ENCODE data around the gene GRIK3.

GRIK3 gene

DNA sequence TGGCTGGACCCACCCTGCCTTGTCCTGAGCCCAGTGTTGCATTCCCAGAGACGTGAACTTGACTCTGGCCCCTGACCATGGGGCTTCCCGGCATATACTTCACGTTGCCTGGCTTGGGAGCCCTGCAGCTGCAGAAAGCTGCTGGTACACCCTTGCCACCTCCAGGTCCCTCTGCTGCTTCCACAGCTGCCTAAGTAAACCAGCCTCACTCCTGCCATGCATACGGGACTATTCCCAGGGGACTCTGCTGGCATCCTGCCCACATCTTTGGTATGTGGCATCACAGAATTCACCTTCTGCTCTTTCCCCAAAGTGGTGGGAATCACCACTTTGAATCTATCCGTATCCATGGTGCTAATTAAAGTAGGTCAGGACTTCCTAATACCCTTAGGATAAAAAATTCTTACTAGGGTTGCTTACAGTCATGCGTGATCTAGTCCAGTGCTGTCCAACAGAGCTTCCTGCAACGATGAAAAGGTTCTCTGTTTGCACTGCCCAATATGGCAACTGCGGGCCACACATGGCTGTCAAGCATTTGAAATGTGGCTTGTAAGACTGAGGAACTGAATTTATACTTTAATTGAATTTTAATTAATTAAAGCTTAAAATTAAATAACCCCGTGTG is 203.0 kb downstream of the GRIK3 start:
- H3K36me3 ChIP-seq (ENCODE audit: insufficient read depth, low read length): no peaks in the 10 kb centered on the region
- H2AFZ ChIP-seq (ENCODE audit: low read depth, low read length): no peak overlapping the region
- peaks cover 5% of the 10 kb centered on the region for H3K27me3 ChIP-seq (ENCODE audit: insufficient read depth, low read length)
- no peaks in the 10 kb centered on the region for H3K9me3 ChIP-seq (ENCODE audit: low read length)
- no peak overlapping the region for H3K4me3 ChIP-seq (ENCODE audit: low read length)
- H3K4me1 ChIP-seq (ENCODE audit: insufficient read depth, low read length): no peaks in the 10 kb centered on the region

DNA sequence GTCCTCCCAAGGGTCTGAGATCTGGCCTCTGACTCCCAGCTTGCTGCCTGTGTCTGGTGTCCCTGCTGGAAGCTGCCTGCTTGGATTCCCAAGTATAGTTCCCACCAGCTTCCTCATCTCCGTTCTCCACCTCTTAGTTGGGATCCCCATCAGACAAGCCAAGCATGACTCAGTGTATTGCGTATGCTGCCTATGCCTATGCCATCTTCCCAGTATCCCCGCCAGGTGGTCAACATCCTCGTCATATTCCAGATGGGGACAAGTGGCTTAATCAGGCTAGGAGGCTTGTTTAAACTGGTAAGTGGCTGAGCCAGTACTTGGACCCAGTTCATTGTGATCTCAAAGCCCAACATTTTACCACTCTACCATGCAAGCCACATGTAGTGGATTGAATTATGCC is 204.4 kb downstream of the GRIK3 start:
- no peak overlapping the region for H2AFZ ChIP-seq (ENCODE audit: low read depth, low read length)
- no peaks in the 10 kb centered on the region for H3K4me1 ChIP-seq (ENCODE audit: insufficient read depth, low read length)
- no peak overlapping the region for H3K4me3 ChIP-seq (ENCODE audit: low read length)
- H3K36me3 ChIP-seq (ENCODE audit: insufficient read depth, low read length): no peaks in the 10 kb centered on the region
- no peaks in the 10 kb centered on the region for H3K9me3 ChIP-seq (ENCODE audit: low read length)
- peaks cover 5% of the 10 kb centered on the region for H3K27me3 ChIP-seq (ENCODE audit: insufficient read depth, low read length)

DNA sequence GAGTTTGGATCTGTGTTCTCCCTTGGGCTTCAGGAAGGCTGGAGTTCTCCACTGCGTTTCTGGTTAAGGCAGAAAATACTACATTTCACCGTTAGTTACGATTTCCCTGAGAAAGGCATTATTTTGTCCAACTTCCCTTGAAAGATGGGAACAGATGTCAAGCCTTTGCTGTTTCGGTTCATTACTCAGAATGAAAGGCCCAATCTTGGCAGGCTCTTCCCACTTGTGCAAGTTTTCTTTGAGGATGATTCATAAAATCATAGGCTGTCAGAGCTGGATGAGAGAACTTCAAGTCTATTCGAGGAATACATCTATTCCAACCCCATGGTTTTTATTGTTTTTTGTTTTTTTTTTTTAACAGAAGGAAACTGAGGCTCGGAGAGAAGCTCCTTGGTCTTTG is 205.2 kb downstream of the GRIK3 start:
- Histone ChIP-seq H3K36me3 (ENCODE audit: insufficient read depth, low read length) (no peaks in the 10 kb centered on the region), H3K4me1 (ENCODE audit: insufficient read depth, low read length) (no peaks in the 10 kb centered on the region), H3K27me3 (ENCODE audit: insufficient read depth, low read length) (peaks cover 5% of the 10 kb centered on the region), H3K9me3 (ENCODE audit: low read length) (no peaks in the 10 kb centered on the region), H3K4me3 (ENCODE audit: low read length) (no peak overlapping the region), H2AFZ (ENCODE audit: low read depth, low read length) (no peak overlapping the region)

DNA sequence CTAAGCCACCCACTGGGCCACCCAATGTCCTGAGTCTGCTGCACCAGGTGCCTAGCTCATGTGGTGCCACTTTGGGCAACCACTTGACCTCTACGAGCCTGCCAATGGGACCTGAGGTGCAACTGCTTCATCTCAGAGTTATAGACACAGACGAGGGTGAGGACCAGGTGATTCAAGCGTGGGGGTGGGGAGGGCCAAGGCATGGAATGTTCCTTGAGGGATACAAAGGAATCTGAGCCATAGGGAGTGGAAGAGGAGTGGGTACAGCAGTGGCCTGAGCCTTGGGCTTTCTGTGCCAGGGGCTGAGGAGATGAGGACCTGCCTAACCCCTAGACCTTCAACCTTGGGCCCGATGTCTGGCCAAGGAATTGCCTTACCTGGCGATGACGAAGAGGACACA is 209.1 kb downstream of the GRIK3 start:
- no peaks in the 10 kb centered on the region for H3K27me3 ChIP-seq (ENCODE audit: insufficient read depth, low read length)
- no peaks in the 10 kb centered on the region for H3K4me1 ChIP-seq (ENCODE audit: insufficient read depth, low read length)
- H2AFZ ChIP-seq (ENCODE audit: low read depth, low read length): no peak overlapping the region

DNA sequence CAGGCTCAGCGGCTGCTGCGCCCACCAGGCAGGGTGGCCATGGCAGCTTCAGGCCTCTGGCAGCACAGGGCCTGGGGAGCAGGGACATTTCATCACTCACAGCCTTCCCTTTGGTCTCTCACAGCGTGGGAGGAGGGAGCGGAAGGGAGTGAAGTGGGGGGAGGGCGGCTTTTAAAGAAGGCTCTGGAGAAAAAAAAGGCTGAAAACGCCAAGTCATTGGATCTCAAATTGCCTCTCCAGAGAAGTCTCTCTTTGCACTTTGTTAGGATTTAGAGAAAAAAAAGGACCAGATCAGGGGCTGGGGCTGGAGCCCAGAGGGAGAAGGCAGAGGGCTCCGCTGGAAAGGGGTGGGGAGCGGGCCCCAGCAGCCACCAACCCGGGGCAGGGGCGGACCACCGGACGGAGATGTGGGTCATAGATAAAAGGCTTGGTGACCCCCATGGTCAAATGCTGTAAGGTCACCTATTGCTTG is 209.9 kb downstream of the GRIK3 start:
- no peaks in the 10 kb centered on the region for H3K9me3 ChIP-seq (ENCODE audit: low read length)
- H3K4me3 ChIP-seq (ENCODE audit: low read length): no peak overlapping the region
- H2AFZ ChIP-seq (ENCODE audit: low read depth, low read length): no peak overlapping the region
- no peaks in the 10 kb centered on the region for H3K36me3 ChIP-seq (ENCODE audit: insufficient read depth, low read length)
- H3K27me3 ChIP-seq (ENCODE audit: insufficient read depth, low read length): no peaks in the 10 kb centered on the region
- no peaks in the 10 kb centered on the region for H3K4me1 ChIP-seq (ENCODE audit: insufficient read depth, low read length)

More for the DNA sequence above, 209.1 kb downstream of the GRIK3 start:
- Histone ChIP-seq H3K4me3 (ENCODE audit: low read length) (no peak overlapping the region), H3K9me3 (ENCODE audit: low read length) (no peaks in the 10 kb centered on the region), H3K36me3 (ENCODE audit: insufficient read depth, low read length) (no peaks in the 10 kb centered on the region)

DNA sequence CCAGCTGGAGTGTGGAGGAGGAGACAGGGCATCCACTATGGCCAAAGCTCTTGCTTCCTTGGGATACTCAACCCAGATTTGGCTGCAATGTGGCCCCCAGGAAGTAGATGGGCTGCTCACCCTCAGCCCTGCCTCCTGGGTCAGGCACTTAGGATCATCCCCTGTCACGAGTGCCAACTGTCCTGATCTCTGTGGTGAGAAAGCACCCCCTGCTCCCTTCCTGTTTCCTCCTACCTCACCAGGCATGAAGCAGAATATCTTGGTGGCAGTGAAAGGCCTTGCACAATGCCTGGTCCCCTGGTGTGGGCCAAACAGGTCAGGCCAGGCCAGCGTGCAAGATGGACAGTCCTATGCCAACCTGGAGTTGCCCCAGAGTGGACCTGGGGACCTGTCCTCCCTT is 211.7 kb downstream of the GRIK3 start:
- no peak overlapping the region for H2AFZ ChIP-seq (ENCODE audit: low read depth, low read length)
- H3K27me3 ChIP-seq (ENCODE audit: insufficient read depth, low read length): no peaks in the 10 kb centered on the region
- H3K4me1 ChIP-seq (ENCODE audit: insufficient read depth, low read length): no peaks in the 10 kb centered on the region
- no peaks in the 10 kb centered on the region for H3K36me3 ChIP-seq (ENCODE audit: insufficient read depth, low read length)
- H3K4me3 ChIP-seq (ENCODE audit: low read length): no peak overlapping the region
- H3K9me3 ChIP-seq (ENCODE audit: low read length): no peaks in the 10 kb centered on the region

DNA sequence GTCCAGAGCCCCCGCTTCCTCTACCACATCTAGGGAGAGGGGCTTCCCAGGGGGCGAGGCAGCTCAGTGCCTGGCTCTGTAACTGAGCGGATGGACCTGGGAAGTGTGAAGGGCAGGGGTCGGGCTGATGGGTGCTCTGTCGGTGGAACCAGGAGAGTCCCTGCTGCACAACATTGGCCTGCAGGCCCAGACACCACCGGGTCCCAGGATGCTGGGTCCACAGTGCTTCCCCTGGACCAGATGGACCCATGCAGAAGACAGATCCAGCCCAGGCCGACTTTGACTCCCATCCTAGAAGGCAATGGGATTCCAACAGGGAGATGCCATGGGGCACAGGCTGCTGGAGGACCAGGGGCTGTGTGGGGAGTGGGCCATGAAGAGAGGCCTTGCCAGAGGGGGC is 212.9 kb downstream of the GRIK3 start:
- H2AFZ ChIP-seq (ENCODE audit: low read depth, low read length): no peak overlapping the region
- no peaks in the 10 kb centered on the region for H3K4me1 ChIP-seq (ENCODE audit: insufficient read depth, low read length)
- no peaks in the 10 kb centered on the region for H3K9me3 ChIP-seq (ENCODE audit: low read length)

DNA sequence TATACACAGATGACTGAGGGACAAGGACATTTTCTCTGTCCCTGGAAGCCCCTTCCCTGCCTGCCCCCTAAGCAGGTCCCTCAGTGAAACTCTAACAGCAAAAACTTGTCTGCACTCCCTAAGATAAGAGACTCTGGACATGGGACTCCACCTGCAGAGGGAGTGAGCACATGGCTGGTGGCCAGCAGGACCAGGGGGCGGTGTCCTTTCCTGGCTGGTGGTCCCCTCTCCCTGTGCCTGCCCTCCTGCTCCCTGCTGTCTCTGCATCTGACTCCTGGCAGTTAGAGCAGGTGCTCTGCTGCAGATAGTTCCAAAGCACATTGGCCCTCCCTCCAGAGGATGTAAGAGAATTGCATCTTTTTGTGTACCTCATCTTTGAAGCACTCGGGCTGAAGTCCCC is 215.5 kb downstream of the GRIK3 start:
- H3K4me1 ChIP-seq (ENCODE audit: insufficient read depth, low read length): no peaks in the 10 kb centered on the region
- no peaks in the 10 kb centered on the region for H3K36me3 ChIP-seq (ENCODE audit: insufficient read depth, low read length)
- no peak overlapping the region for H3K4me3 ChIP-seq (ENCODE audit: low read length)
- no peaks in the 10 kb centered on the region for H3K27me3 ChIP-seq (ENCODE audit: insufficient read depth, low read length)
- H2AFZ ChIP-seq (ENCODE audit: low read depth, low read length): no peak overlapping the region
- H3K9me3 ChIP-seq (ENCODE audit: low read length): no peaks in the 10 kb centered on the region

More for the DNA sequence above, 212.9 kb downstream of the GRIK3 start:
- Histone ChIP-seq H3K27me3 (ENCODE audit: insufficient read depth, low read length) (no peaks in the 10 kb centered on the region), H3K4me3 (ENCODE audit: low read length) (no peak overlapping the region), H3K36me3 (ENCODE audit: insufficient read depth, low read length) (no peaks in the 10 kb centered on the region)

DNA sequence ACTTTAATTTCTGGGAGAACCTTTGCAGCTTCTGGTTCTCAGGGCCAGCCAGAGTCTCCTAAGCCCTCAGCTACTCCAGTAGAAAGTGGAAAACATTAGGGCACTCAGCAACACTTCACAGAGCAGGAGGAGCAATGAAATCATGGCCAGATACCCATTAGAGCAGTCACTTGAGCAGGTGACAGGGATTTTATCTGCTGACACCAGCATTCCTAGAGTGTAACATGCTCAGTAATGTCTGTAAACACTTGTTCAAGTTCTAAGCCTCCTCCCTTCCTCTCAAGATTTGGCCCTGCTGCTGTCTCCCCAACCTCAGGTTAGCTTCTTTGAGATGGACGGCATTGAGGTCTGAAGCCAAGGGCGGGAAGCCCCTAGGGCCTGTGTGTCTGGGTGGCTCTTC is 218.0 kb downstream of the GRIK3 start:
- no peaks in the 10 kb centered on the region for H3K36me3 ChIP-seq (ENCODE audit: insufficient read depth, low read length)
- H3K4me1 ChIP-seq (ENCODE audit: insufficient read depth, low read length): no peaks in the 10 kb centered on the region
- no peaks in the 10 kb centered on the region for H3K9me3 ChIP-seq (ENCODE audit: low read length)
- H3K27me3 ChIP-seq (ENCODE audit: insufficient read depth, low read length): no peaks in the 10 kb centered on the region
- no peak overlapping the region for H3K4me3 ChIP-seq (ENCODE audit: low read length)
- H2AFZ ChIP-seq (ENCODE audit: low read depth, low read length): no peak overlapping the region

DNA sequence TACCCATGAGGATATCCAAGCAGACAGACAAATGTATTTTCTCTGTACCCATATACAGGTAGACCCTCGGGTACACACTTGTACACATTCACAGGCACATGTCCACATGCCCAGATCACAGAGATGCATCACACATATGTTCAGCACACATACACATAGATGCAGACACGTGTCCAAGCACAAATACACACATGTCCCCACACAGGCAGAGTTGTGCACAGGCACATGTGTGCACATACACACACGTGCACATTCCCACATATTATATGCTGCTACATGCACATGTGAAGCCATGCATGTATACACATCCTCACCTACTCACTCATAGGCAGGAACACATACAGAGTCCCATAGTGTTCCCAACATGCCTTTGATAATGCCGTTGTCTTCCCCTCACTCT is 219.5 kb downstream of the GRIK3 start:
- Histone ChIP-seq H3K27me3 (ENCODE audit: insufficient read depth, low read length) (peaks cover 2% of the 10 kb centered on the region), H3K4me1 (ENCODE audit: insufficient read depth, low read length) (no peaks in the 10 kb centered on the region), H3K4me3 (ENCODE audit: low read length) (no peak overlapping the region), H2AFZ (ENCODE audit: low read depth, low read length) (no peak overlapping the region), H3K9me3 (ENCODE audit: low read length) (no peaks in the 10 kb centered on the region), H3K36me3 (ENCODE audit: insufficient read depth, low read length) (no peaks in the 10 kb centered on the region)

DNA sequence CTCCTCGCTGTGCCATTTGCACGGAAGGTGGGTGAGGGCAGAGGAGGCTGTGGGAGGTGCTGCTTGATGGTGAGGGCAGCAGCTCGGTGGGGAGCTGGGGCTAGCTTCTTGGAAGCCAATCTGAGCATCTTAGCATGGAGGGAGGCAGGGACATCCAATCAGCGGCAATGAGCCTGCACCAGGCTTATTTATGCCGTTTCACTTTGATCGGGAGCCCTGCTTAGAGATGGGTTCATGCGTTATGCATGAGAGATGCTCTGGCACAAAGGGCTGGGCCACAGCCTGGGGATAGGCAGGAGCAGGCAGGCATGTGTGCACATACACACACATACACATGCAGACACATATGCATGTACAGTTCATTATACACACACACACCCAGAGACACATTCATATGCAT is 220.2 kb downstream of the GRIK3 start:
- no peak overlapping the region for H3K4me3 ChIP-seq (ENCODE audit: low read length)
- H3K36me3 ChIP-seq (ENCODE audit: insufficient read depth, low read length): no peaks in the 10 kb centered on the region
- peaks cover 2% of the 10 kb centered on the region for H3K27me3 ChIP-seq (ENCODE audit: insufficient read depth, low read length)
- no peak overlapping the region for H2AFZ ChIP-seq (ENCODE audit: low read depth, low read length)
- no peaks in the 10 kb centered on the region for H3K9me3 ChIP-seq (ENCODE audit: low read length)
- H3K4me1 ChIP-seq (ENCODE audit: insufficient read depth, low read length): no peaks in the 10 kb centered on the region

DNA sequence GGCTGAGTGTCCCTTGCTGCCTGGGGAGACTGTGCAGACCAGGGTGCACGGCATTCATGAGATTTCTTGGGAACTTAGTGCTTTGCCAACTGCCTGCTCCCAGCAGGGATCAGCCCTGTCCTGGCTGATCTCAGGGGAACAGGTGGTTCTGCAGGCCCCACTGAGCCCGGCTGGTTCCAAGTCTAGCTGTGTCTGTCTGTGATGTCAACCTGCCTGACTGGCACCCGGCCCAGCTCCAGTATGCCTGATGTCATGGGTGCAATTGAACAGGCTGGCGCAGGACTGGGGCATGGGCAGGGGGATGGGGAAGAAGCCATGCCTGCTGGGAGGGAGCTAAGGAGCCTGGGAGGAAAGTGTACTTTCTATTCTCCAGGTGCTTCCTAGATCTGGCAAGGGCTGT is 227.1 kb downstream of the GRIK3 start:
- Histone ChIP-seq H3K27me3 (ENCODE audit: insufficient read depth, low read length) (peaks cover 17% of the 10 kb centered on the region), H3K4me3 (ENCODE audit: low read length) (no peak overlapping the region), H3K4me1 (ENCODE audit: insufficient read depth, low read length) (no peaks in the 10 kb centered on the region), H2AFZ (ENCODE audit: low read depth, low read length) (no peak overlapping the region), H3K36me3 (ENCODE audit: insufficient read depth, low read length) (no peaks in the 10 kb centered on the region), H3K9me3 (ENCODE audit: low read length) (no peaks in the 10 kb centered on the region)

DNA sequence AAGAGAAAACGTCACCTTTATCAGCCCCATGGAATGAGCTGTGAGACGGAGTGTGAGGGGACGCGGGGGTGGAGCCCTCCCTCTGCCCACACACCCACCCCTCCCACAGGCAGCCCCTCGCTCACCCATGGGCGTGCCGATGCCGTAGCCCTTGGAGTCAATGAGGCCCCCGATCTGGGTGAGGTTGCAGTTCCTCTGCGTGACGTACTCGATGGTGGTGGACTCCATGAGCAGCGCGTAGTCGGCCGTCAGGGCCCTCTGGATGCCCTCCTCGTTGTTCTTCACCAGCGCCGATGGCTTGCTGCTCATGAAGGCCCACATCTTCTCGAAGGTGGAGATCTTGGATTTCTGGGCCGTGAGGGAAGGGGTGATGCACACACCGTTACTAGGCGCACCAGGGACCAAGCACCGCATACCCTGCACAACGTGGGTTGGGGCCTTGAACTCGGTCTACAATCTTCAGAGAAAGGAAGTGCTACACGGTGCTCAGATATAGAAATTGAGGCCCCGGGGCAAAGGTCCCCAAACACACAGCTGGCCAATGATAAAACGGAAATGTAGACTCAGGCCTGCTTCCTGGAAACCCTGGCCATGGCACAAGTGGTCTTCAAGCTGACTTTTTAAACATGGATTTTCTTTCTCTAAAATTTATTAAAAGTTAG is 228.2 kb downstream of the GRIK3 start:
- Histone ChIP-seq H3K4me3 (ENCODE audit: low read length) (no peak overlapping the region), H3K4me1 (ENCODE audit: insufficient read depth, low read length) (no peaks in the 10 kb centered on the region), H2AFZ (ENCODE audit: low read depth, low read length) (no peak overlapping the region), H3K27me3 (ENCODE audit: insufficient read depth, low read length) (peaks cover 17% of the 10 kb centered on the region), H3K9me3 (ENCODE audit: low read length) (no peaks in the 10 kb centered on the region), H3K36me3 (ENCODE audit: insufficient read depth, low read length) (no peaks in the 10 kb centered on the region)
